K562 (cell line): Measurements from ENCODE around the gene TTLL8.

Experiments used
- CTCF ChIP-seq, 3 experiments: IDR thresholded peaks in 2 of 3; conservative IDR thresholded peaks in 1 of 3; 2 replicates each; pipeline ENCODE4 v1.5.1; 2011 to 2012; ENCODE audit warnings: low read length in 3 of 3, mild to moderate bottlenecking in 3 of 3, control low read depth in 2 of 3, improper control_type of control experiment in 1 of 3, inconsistent platforms in 1 of 3, low read depth in 1 of 3, mixed read lengths in 1 of 3, moderate library complexity in 1 of 3; ENCODE audit not compliant: insufficient read depth in 2 of 3
- IRF2 ChIP-seq: sonication (generic); formaldehyde crosslinking; IDR thresholded peaks from 2 replicates; pipeline ENCODE4 v1.8.1; 2022; ENCODE audit warnings: mild to moderate bottlenecking, missing genetic modification reagents
- PHF8 ChIP-seq: fragments of 200-600 bp; sonication (generic); IDR thresholded peaks from 2 replicates; pipeline ENCODE4 v1.6.1; 2012; ENCODE audit warnings: mixed run types, mild to moderate bottlenecking, inconsistent platforms, low read length, moderate library complexity, borderline replicate concordance
- RERE ChIP-seq: sonication (generic); formaldehyde crosslinking; IDR thresholded peaks from 2 replicates; pipeline ENCODE4 v1.8.0; 2023; ENCODE audit warnings: missing genetic modification reagents, mild to moderate bottlenecking, borderline replicate concordance
- USF2 ChIP-seq: sonication (generic); formaldehyde crosslinking; IDR thresholded peaks from 2 replicates; pipeline ENCODE4 v1.5.0; 2020; ENCODE audit warnings: missing genetic modification reagents
- ZNF431 ChIP-seq: sonication (generic); formaldehyde crosslinking; IDR thresholded peaks from 2 replicates; pipeline ENCODE4 v1.8.0; 2022; ENCODE audit warnings: mild to moderate bottlenecking, missing genetic modification reagents

GRCh38 chr22:50087646-50088045 lies 29.5 kb upstream of the TTLL8 start:
- TF ChIP-seq ZNF431 (no peak), CTCF (IDR thresholded peaks at IDR 0.05 in 2 of 3, conservative IDR thresholded peaks at IDR 0.05 in 1 of 3; ENCODE audit: insufficient read depth in 2 of 3, low read depth in 1 of 3, low read length in 3 of 3) (no peak), USF2 (CRISPR knock-in tag) (no peak), IRF2 (CRISPR knock-in tag) (no peak), PHF8 (no peak), RERE (CRISPR knock-in tag) (no peak)
